ENCODE data around the gene MT1B. TPM values are rescaled to one million over a fixed set of nuclear protein-coding genes. Genes with fewer than 3 reads are reported as not detected.
A peak's percentile ranks its signal among the peaks of the same experiment; 100 is the strongest.

Gene MT1B
- total and polyA plus RNA-seq, 2 of the 13 experiments (the other 11 are each of a cell fraction or from before 2014, with no cell fraction given) = 0.89 TPM; not detected in 1

DNA sequence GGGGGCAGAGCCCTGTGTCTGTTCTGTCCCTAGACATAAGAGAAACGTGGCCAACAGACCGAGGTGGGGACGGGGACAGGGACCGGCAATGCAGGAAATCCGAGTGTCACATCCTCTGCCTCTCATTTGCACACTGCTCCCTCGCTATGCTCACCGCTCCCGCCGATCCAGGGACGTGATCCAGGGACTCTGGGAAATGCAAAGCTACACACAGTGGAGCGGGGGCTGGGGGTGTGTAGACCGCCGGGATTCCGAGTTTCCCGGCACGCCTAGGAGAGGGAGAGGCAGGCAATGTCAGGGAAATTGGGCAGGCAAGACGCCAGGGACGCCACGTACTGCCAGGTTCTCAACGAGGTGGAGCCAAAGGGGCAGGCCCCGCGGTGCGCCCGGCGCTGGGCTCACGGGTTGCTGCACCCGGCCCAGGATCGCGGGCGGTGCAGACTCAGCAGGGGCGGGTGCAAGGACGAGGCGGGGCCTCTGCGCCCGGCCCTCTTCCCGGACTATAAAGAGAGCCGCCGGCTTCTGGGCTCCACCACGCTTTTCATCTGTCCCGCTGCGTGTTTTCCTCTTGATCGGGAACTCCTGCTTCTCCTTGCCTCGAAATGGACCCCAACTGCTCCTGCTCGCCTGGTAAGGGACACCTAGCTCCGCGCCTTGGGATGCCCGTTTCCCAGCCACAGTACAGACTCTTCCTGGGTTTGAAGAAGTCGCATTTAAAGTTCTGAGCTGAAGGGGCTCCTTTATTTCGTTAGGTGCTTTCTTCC lies 30.4 kb downstream of the MT1B start, which contains the start of gene MT1X (continued):
- TF ChIP-seq IKZF4 (CRISPR knock-in tag; IDR thresholded peaks at IDR 0.05; ENCODE audit: borderline replicate concordance, low read depth, not compliant biosample characterization) (no peak), SP4 (CRISPR knock-in tag; IDR thresholded peaks at IDR 0.05) (peak; percentile 58), CAMTA2 (CRISPR knock-in tag; IDR thresholded peaks at IDR 0.05; ENCODE audit: borderline replicate concordance) (no peak), TSC22D2 (CRISPR knock-in tag; IDR thresholded peaks at IDR 0.05; ENCODE audit: borderline replicate concordance) (no peak; the same call in 1 of the 2 replicates), ZKSCAN8 (CRISPR knock-in tag; IDR thresholded peaks at IDR 0.05; ENCODE audit: borderline replicate concordance) (peak; percentile 14; the same call in 1 of the 2 replicates), RBM39 (IDR thresholded peaks at IDR 0.05; ENCODE audit: low read depth, low read length, poor library complexity, severe bottlenecking) (peak; percentile 90), NFKBIZ (CRISPR knock-in tag; IDR thresholded peaks at IDR 0.05) (no peak), POLR2AphosphoS5 (IDR thresholded peaks at IDR 0.05; ENCODE audit: low read depth, low read length) (peak; percentile 88), ZNF720 (CRISPR knock-in tag; IDR thresholded peaks at IDR 0.05) (no peak), ZNF766 (CRISPR knock-in tag; IDR thresholded peaks at IDR 0.05; ENCODE audit: borderline replicate concordance) (no peak), GPN1 (CRISPR knock-in tag; IDR thresholded peaks at IDR 0.05; ENCODE audit: borderline replicate concordance) (no peak), ZBTB21 (CRISPR knock-in tag; IDR thresholded peaks at IDR 0.05) (no peak), NFE2L1 (CRISPR knock-in tag; IDR thresholded peaks at IDR 0.05; ENCODE audit: borderline replicate concordance) (peak; percentile 6; the same call in 1 of the 2 replicates), ZNF782 (CRISPR knock-in tag; IDR thresholded peaks at IDR 0.05; ENCODE audit: borderline replicate concordance) (0 out of 2 replicates have a peak, but pooled peaks have one; percentile 3), FOXA3 (CRISPR knock-in tag; IDR thresholded peaks at IDR 0.05) (peak; percentile 15; the same call in 1 of the 2 replicates)
- TF ChIP-seq, protein P1, sequence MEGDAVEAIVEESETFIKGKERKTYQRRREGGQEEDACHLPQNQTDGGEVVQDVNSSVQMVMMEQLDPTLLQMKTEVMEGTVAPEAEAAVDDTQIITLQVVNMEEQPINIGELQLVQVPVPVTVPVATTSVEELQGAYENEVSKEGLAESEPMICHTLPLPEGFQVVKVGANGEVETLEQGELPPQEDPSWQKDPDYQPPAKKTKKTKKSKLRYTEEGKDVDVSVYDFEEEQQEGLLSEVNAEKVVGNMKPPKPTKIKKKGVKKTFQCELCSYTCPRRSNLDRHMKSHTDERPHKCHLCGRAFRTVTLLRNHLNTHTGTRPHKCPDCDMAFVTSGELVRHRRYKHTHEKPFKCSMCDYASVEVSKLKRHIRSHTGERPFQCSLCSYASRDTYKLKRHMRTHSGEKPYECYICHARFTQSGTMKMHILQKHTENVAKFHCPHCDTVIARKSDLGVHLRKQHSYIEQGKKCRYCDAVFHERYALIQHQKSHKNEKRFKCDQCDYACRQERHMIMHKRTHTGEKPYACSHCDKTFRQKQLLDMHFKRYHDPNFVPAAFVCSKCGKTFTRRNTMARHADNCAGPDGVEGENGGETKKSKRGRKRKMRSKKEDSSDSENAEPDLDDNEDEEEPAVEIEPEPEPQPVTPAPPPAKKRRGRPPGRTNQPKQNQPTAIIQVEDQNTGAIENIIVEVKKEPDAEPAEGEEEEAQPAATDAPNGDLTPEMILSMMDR (CRISPR knock-in tag; IDR thresholded peaks at IDR 0.05) = no peak
- TF ChIP-seq, protein P2, sequence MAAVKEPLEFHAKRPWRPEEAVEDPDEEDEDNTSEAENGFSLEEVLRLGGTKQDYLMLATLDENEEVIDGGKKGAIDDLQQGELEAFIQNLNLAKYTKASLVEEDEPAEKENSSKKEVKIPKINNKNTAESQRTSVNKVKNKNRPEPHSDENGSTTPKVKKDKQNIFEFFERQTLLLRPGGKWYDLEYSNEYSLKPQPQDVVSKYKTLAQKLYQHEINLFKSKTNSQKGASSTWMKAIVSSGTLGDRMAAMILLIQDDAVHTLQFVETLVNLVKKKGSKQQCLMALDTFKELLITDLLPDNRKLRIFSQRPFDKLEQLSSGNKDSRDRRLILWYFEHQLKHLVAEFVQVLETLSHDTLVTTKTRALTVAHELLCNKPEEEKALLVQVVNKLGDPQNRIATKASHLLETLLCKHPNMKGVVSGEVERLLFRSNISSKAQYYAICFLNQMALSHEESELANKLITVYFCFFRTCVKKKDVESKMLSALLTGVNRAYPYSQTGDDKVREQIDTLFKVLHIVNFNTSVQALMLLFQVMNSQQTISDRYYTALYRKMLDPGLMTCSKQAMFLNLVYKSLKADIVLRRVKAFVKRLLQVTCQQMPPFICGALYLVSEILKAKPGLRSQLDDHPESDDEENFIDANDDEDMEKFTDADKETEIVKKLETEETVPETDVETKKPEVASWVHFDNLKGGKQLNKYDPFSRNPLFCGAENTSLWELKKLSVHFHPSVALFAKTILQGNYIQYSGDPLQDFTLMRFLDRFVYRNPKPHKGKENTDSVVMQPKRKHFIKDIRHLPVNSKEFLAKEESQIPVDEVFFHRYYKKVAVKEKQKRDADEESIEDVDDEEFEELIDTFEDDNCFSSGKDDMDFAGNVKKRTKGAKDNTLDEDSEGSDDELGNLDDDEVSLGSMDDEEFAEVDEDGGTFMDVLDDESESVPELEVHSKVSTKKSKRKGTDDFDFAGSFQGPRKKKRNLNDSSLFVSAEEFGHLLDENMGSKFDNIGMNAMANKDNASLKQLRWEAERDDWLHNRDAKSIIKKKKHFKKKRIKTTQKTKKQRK (IDR thresholded peaks at IDR 0.05; ENCODE audit: low read length) = no peak
- TF ChIP-seq, protein P3, sequence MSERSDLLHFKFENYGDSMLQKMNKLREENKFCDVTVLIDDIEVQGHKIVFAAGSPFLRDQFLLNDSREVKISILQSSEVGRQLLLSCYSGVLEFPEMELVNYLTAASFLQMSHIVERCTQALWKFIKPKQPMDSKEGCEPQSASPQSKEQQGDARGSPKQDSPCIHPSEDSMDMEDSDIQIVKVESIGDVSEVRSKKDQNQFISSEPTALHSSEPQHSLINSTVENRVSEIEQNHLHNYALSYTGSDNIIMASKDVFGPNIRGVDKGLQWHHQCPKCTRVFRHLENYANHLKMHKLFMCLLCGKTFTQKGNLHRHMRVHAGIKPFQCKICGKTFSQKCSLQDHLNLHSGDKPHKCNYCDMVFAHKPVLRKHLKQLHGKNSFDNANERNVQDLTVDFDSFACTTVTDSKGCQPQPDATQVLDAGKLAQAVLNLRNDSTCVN (CRISPR knock-in tag; IDR thresholded peaks at IDR 0.05; ENCODE audit: borderline replicate concordance) = 0 out of 2 replicates have a peak, but pooled peaks have one; percentile 22
- TF ChIP-seq, protein P4, sequence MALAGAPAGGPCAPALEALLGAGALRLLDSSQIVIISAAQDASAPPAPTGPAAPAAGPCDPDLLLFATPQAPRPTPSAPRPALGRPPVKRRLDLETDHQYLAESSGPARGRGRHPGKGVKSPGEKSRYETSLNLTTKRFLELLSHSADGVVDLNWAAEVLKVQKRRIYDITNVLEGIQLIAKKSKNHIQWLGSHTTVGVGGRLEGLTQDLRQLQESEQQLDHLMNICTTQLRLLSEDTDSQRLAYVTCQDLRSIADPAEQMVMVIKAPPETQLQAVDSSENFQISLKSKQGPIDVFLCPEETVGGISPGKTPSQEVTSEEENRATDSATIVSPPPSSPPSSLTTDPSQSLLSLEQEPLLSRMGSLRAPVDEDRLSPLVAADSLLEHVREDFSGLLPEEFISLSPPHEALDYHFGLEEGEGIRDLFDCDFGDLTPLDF (CRISPR knock-in tag; IDR thresholded peaks at IDR 0.05) = no peak
- TF ChIP-seq, protein P5, sequence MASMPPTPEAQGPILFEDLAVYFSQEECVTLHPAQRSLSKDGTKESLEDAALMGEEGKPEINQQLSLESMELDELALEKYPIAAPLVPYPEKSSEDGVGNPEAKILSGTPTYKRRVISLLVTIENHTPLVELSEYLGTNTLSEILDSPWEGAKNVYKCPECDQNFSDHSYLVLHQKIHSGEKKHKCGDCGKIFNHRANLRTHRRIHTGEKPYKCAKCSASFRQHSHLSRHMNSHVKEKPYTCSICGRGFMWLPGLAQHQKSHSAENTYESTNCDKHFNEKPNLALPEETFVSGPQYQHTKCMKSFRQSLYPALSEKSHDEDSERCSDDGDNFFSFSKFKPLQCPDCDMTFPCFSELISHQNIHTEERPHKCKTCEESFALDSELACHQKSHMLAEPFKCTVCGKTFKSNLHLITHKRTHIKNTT (CRISPR knock-in tag; IDR thresholded peaks at IDR 0.05) = no peak
